ENCODE results near the gene ATP5F1B.

ATP5F1B gene

GRCh38 chr12:56622535-56622934 lies 23.2 kb downstream of the ATP5F1B start:
- TF ChIP-seq EZH2 (IDR thresholded peaks at IDR 0.05; ENCODE audit: borderline replicate concordance, low read depth, low read length, severe bottlenecking) (no peak), CTCF (IDR thresholded peaks at IDR 0.05; ENCODE audit: borderline replicate concordance, extremely low read depth, low read length, poor library complexity, severe bottlenecking) (no peak)
- Histone ChIP-seq H3K9ac (ENCODE audit: low read depth, low read length) (no peak overlapping the region), H3K27me3 (ENCODE audit: insufficient read depth, low read length, poor library complexity) (no peaks in the 10 kb centered on the region), H3K9me3 (ENCODE audit: insufficient read depth, low read length, severe bottlenecking) (no peaks in the 10 kb centered on the region), H4K20me1 (ENCODE audit: insufficient read depth, low read length) (peaks cover 28% of the 10 kb centered on the region), H3K27ac (ENCODE audit: low read length) (no peak overlapping the region), H3K79me2 (ENCODE audit: insufficient read depth, low read length) (peaks cover 96% of the 10 kb centered on the region), H3K4me3 (ENCODE audit: low read depth in 1 of 2, low read length in 2 of 2) (no peak overlapping the region), H3K4me1 (ENCODE audit: insufficient read depth, low read length) (peaks cover 9% of the 10 kb centered on the region; the same call in 1 of the 2 replicates), H3K36me3 (ENCODE audit: insufficient read depth, low read length) (peaks cover 47% of the 10 kb centered on the region), H2AFZ (ENCODE audit: low read depth, low read length) (no peak overlapping the region), H3K4me2 (ENCODE audit: insufficient read depth, low read length) (no peak overlapping the region)
- DNase-seq = no peak
- ATAC-seq (ENCODE audit: insufficient read depth, low read depth) = no peak

GRCh38 chr12:56616925-56617324 lies 28.9 kb downstream of the ATP5F1B start:
- Histone ChIP-seq H3K27me3 (ENCODE audit: insufficient read depth, low read length, poor library complexity) (no peaks in the 10 kb centered on the region), H3K27ac (ENCODE audit: low read length) (no peak overlapping the region), H4K20me1 (ENCODE audit: insufficient read depth, low read length) (peaks cover 23% of the 10 kb centered on the region), H3K4me1 (ENCODE audit: insufficient read depth, low read length) (no peaks in the 10 kb centered on the region), H3K4me3 (ENCODE audit: low read depth in 1 of 2, low read length in 2 of 2) (no peak overlapping the region), H3K9me3 (ENCODE audit: insufficient read depth, low read length, severe bottlenecking) (no peaks in the 10 kb centered on the region), H3K4me2 (ENCODE audit: insufficient read depth, low read length) (no peak overlapping the region), H3K9ac (ENCODE audit: low read depth, low read length) (no peak overlapping the region), H3K36me3 (ENCODE audit: insufficient read depth, low read length) (peaks cover 74% of the 10 kb centered on the region), H2AFZ (ENCODE audit: low read depth, low read length) (no peak overlapping the region), H3K79me2 (ENCODE audit: insufficient read depth, low read length) (peaks cover 56% of the 10 kb centered on the region)
- TF ChIP-seq CTCF (IDR thresholded peaks at IDR 0.05; ENCODE audit: borderline replicate concordance, extremely low read depth, low read length, poor library complexity, severe bottlenecking) = no peak
- no peak for TF ChIP-seq EZH2 (IDR thresholded peaks at IDR 0.05; ENCODE audit: borderline replicate concordance, low read depth, low read length, severe bottlenecking)
- ATAC-seq (ENCODE audit: insufficient read depth, low read depth) (no peak), DNase-seq (no peak)

- no peak for TF ChIP-seq CTCF (IDR thresholded peaks at IDR 0.05; ENCODE audit: borderline replicate concordance, extremely low read depth, low read length, poor library complexity, severe bottlenecking)
- TF ChIP-seq EZH2 (IDR thresholded peaks at IDR 0.05; ENCODE audit: borderline replicate concordance, low read depth, low read length, severe bottlenecking) = no peak
- no peak overlapping the region for H3K4me2 ChIP-seq (ENCODE audit: insufficient read depth, low read length)
- no peak for ATAC-seq (ENCODE audit: insufficient read depth, low read depth)
- no peaks in the 10 kb centered on the region for H3K4me1 ChIP-seq (ENCODE audit: insufficient read depth, low read length)
- peaks cover 50% of the 10 kb centered on the region for H3K79me2 ChIP-seq (ENCODE audit: insufficient read depth, low read length)
- no peak overlapping the region for H3K27ac ChIP-seq (ENCODE audit: low read length)
- H3K36me3 ChIP-seq (ENCODE audit: insufficient read depth, low read length) = peaks cover 79% of the 10 kb centered on the region
- no peak overlapping the region for H3K9ac ChIP-seq (ENCODE audit: low read depth, low read length)
- H4K20me1 ChIP-seq (ENCODE audit: insufficient read depth, low read length) = peaks cover 17% of the 10 kb centered on the region
- H3K4me3 ChIP-seq (ENCODE audit: low read depth in 1 of 2, low read length in 2 of 2) = no peak overlapping the region
- H3K9me3 ChIP-seq (ENCODE audit: insufficient read depth, low read length, severe bottlenecking) = no peaks in the 10 kb centered on the region
- no peak for DNase-seq
- H3K27me3 ChIP-seq (ENCODE audit: insufficient read depth, low read length, poor library complexity) = no peaks in the 10 kb centered on the region
- H2AFZ ChIP-seq (ENCODE audit: low read depth, low read length) = no peak overlapping the region
These were observed 29.5 kb downstream of the ATP5F1B start for GRCh38 chr12:56616244-56616643.

- H3K9ac ChIP-seq (ENCODE audit: low read depth, low read length) = no peak overlapping the region
- H3K27me3 ChIP-seq (ENCODE audit: insufficient read depth, low read length, poor library complexity) = no peaks in the 10 kb centered on the region
- H3K4me2 ChIP-seq (ENCODE audit: insufficient read depth, low read length) = no peak overlapping the region
- H3K27ac ChIP-seq (ENCODE audit: low read length) = no peak overlapping the region
- DNase-seq (no peak), ATAC-seq (ENCODE audit: insufficient read depth, low read depth) (no peak)
- H3K4me3 ChIP-seq (ENCODE audit: low read depth in 1 of 2, low read length in 2 of 2) = no peak overlapping the region
- H3K79me2 ChIP-seq (ENCODE audit: insufficient read depth, low read length) = peaks cover 33% of the 10 kb centered on the region
- no peak overlapping the region for H2AFZ ChIP-seq (ENCODE audit: low read depth, low read length)
- no peaks in the 10 kb centered on the region for H3K9me3 ChIP-seq (ENCODE audit: insufficient read depth, low read length, severe bottlenecking)
- no peak for TF ChIP-seq EZH2 (IDR thresholded peaks at IDR 0.05; ENCODE audit: borderline replicate concordance, low read depth, low read length, severe bottlenecking)
- no peak for TF ChIP-seq CTCF (IDR thresholded peaks at IDR 0.05; ENCODE audit: borderline replicate concordance, extremely low read depth, low read length, poor library complexity, severe bottlenecking)
- peaks cover 13% of the 10 kb centered on the region for H4K20me1 ChIP-seq (ENCODE audit: insufficient read depth, low read length)
- H3K4me1 ChIP-seq (ENCODE audit: insufficient read depth, low read length) = no peaks in the 10 kb centered on the region
- H3K36me3 ChIP-seq (ENCODE audit: insufficient read depth, low read length) = peaks cover 84% of the 10 kb centered on the region
These were observed 31.2 kb downstream of the ATP5F1B start for GRCh38 chr12:56614627-56615026.
